NCI-H748 (cell line): Measurements from ENCODE around the gene FCF1.
A peak's percentile ranks its signal among the peaks of the same experiment; 100 is the strongest.

Experiments used
- DNase-seq: peaks from one replicate; lab custom pipeline; 2025; ENCODE audit not compliant: unreplicated experiment; lab: John Stamatoyannopoulos, UW

Gene FCF1

DNA sequence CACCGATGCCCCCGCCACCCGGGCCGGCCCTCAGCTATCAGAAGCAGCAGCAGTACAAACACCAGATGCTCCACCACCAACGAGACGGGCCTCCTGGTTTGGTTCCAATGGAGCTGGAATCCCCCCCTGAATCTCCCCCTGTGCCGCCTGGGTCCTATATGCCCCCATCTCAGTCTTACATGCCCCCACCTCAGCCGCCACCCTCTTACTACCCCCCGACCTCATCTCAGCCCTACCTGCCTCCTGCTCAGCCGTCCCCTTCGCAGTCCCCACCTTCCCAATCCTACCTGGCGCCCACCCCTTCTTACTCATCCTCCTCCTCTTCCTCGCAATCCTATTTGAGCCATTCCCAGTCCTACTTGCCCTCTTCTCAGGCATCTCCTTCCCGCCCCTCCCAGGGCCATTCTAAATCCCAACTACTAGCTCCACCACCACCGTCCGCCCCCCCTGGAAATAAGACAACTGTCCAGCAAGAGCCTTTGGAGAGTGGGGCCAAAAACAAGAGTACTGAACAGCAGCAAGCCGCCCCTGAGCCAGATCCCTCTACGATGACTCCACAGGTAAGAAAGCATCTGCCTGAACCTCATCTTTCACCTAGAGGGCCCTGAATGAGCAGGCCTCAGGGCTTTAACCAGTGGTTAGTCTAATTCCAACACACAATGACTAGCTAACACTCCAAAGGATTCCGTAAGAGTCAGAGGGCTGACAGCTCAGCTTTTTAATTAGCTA lies 51.0 kb downstream of the FCF1 start:
- peak; percentile 27 for DNase-seq

DNA sequence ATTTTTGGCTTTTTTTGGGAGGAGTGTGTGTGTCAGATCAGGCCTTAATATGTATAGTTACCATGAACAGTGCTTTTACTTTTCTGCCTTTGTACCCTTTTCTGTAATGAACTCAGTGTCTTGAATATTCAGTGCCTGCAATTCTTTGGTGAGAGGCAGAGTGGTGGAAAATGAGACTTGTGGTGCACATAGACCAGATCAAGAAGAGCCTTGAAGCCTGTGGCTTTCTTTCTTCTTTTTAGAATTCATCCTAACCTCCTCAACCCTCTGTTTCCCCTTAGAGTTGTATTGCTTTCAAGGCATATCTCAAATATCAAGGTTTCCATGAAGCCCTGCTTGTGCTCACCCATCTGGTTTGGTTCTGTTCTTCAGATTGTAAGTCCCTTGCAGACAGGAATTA lies 52.8 kb downstream of the FCF1 start:
- DNase-seq, result no peak

DNA sequence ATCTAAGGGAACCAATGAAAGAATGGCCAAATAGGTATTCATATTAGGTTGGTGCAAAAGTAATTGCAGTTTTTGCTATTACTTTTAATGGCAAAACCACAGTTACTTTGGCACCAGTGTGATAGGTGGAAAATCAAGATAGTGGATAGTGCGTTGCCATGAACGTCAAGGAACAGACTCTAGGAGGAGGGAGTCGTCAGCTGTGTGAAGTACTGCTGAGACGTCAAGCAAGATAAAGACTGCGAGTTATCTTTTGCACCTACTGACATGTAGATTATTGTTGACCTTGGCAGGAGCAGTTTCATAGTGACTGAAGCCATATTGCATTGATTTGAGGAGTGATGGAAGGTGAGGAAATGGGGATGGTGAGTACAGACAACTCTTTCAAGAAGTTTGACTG lies 58.5 kb downstream of the FCF1 start:
- DNase-seq, result no peak

DNA sequence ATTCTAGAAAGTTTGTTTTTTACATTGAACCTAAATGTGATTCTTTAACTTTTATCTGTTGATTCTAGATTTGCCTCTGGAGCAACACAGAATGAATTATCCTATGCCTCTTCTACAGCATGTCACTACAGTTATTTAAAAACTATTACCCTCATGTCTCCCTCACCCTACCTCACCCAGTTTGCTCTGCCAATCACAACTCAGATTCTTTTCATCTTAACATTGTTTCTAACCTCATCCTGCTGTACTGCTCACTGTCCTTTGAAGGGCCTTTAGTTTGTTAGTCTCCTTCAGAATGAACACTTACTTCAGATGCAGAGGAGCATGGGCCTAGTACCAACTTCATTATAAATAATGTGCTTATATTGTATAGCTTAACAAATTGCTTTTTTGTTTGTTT lies 71.7 kb downstream of the FCF1 start:
- DNase-seq, result no peak

DNA sequence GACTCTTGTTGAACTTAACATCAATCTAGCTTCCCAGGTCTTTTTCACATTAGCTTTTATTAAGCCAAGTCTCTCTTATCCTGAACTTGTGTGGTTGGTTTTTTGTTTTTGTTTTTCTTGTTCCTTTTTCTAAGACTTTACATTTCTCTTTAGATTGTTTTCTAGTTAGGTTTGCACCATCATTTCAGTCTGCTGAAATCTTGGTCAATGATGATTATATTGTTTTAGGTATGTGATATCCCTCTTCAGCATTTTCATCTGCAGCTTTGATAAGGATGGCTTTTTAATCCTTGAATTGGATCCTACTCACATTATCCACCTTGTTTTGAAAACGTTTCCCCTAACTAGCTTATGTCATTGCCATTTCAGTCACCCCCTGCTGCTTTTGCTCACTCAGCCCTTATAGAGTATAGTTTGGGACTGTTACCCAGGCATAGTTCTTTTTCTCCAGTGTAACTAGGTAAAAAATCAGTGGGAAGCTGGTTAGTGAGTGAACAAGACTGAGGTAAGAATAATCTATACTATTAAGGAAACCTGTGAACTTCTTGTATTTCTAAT lies 72.2 kb downstream of the FCF1 start:
- DNase-seq, result no peak

DNA sequence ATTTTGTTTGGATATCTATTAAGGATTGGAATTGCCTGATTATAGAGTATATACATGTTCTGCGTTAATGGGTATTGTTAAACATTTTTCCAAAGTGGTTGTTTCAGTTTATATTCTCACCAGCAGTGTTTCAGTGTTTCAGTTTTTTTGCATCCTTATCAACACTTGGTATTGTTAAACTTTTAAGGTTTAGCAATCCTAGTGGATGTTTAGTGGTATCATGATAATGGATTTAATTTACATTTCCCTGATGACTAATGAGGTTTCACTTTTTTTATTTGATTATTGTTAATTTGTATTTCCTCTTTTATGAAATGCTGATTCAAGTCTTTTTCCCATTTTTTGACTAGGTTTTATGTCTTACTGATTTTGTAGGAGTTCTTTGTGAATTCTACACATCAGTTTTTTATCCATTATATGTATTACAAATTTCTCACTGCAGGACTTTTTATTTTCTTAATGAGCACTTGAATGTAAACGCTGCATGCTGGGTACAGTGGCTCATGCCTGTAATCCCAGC lies 73.9 kb downstream of the FCF1 start:
- DNase-seq, result no peak
